GM10847 (cell line): ENCODE results near the gene DAPK2.

Experiments used
- POLR2A ChIP-seq: IDR thresholded peaks from 2 replicates; pipeline ENCODE4 v1.6.1; 2011; ENCODE audit not compliant: insufficient read length; ENCODE audit errors: extremely low read depth

The DAPK2 gene

DNA sequence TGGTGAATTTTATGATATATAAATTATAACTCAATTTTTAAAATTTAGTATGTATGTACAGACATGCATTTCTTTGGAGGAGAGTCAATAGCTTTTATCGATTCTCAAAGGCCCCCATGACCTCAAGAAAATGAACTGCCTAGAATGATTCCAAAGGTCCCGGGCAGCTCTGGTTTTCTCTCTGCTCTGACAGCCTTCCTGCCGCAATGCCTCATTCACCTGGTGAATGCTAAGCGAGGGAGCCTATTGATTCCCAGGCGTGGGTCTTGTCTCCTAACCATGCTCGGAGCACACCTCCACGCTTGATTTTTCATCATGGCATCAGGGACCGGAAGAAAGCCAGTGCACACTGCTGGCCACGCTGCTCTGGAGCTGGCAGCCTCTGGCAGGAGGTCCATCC, 132.9 kb downstream of the DAPK2 start:
- no peak for TF ChIP-seq POLR2A

DNA sequence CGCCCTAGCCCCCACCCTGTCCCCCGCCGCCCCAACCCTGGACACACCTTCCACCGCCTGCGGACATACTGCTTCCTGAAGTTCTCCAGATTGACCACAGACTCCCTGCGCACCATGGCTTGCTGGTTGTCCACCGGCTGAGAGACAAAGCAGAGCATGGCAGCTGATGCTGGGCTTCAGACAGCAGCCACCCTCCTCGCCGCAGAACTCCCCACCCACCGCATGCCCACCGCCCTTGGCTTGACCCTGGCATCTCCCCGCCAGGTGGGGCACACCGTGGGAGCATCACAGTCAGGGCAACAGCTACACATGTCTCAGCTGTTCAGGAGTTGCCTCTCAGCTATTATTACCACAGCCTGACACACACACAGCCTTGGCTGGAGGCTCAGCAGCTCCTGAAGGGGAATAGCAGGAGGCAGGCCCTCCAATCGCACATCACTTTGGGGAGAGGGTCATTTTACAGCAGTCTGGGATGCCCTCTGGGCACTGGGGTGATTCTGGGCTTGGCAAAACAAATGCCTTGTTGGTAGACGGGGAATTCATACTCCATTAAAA, 134.1 kb downstream of the DAPK2 start:
- no peak for TF ChIP-seq POLR2A

DNA sequence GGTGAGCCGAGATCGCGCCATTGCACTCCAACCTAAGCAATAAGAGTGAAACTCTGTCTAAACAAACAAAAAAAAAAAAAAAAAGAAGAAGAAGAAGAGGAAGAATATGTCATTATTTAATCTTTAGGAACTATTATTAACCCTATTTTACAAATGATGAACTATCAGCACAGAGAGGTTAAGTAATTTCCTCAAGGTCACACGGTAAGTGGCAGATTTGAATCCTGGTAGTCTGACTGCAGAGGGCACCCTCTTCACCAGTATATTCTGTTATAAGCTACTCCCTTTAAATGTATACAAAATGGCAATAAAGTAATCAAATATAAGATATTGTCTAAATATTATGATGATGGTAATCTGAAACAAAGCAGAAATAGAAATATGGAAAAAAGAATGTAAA, 135.1 kb downstream of the DAPK2 start:
- TF ChIP-seq POLR2A, result no peak

DNA sequence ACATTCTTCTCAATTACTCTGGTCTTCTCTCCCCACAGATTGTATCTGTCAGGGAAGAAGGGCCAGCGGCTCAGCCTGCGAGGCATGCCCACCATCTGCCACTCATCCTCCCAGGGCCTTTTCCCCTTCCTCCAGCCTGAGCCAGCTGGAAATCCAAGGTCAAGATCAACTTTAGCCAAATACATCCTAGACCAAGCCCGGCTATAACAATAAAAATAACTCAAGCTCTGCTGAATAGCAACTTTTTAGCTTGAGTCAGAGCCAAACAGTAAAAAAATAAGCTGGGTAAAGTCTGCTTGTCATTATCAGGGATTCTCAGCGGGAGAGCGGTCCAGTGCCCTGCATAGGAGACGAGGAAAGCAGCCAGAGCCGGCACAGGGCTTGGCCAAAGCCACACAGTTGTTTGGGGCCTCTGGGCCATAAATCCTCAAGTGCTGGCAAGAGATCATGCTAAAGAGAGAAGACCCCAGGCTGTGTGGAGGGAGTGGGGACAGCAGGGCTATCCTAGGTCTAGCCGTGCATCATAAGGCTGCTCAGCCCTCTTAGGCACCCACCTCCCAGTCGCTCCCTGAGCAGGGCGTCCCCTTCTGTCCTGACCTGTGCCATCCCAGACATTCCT, 136.4 kb downstream of the DAPK2 start:
- TF ChIP-seq POLR2A, result no peak

GRCh38 chr15:63908991-63909390, 137.3 kb downstream of the DAPK2 start:
- TF ChIP-seq POLR2A, result no peak

GRCh38 chr15:63908281-63908680, 138.0 kb downstream of the DAPK2 start:
- TF ChIP-seq POLR2A, result no peak

GRCh38 chr15:63907521-63907920, 138.8 kb downstream of the DAPK2 start:
- TF ChIP-seq POLR2A, result no peak

GRCh38 chr15:63906266-63906584, 140.1 kb downstream of the DAPK2 start:
- no peak for TF ChIP-seq POLR2A

DNA sequence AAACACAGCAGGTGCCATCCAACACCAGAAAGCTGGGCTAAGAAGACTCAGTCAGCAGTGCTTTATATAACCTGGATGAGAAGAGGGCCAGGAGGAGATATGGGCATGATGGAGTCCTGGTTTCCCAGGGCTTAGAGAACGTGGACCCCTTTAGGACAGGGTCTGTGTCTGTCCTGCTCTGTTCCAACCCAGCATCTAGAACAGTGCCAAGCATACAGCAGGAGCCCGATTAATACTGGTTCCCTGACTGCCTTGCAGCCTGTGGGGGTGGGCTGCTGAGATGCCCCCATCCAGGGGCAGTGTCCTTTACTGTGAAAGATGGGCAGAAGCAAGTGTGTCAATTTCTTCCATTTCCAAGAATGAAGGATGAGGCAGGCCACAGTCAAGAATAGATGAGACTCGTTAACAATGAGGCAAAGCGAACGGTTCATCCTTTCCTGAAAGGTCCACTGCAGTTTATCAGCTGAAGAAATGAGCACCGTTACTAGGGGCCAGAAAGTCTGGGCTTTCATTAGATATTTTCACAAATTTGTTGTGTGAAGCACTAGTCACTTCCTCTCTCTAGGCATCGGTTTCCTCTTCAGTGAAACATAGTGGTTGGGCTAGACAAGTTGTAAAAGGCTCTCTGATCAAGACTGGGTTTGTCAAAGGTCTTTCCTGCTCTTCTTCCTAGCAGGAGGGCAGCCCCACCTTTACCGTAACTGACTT, 140.6 kb downstream of the DAPK2 start:
- no peak for TF ChIP-seq POLR2A

GRCh38 chr15:63905131-63905530, 141.2 kb downstream of the DAPK2 start:
- no peak for TF ChIP-seq POLR2A

DNA sequence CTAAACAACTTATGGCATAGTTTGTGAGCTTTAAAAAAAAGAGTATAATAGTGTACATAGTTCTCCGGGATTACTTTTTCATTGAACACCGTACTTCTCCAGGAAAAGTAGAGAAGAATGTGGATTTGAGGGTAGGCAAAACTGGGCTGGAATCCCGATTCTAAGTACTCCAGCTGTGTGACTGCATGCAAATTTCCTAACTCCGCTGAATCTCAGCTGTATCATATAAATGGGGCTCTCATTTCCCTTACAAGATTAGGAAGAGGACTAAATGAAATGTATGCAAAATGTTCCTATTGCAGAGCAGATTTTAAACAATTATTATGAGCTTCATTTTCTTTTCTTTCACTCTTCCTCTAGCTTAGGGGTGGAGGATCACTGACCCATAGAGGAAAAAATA, 142.2 kb downstream of the DAPK2 start:
- TF ChIP-seq POLR2A, result no peak

- no peak for TF ChIP-seq POLR2A
These were observed 143.6 kb downstream of the DAPK2 start for GRCh38 chr15:63902671-63903035.

- no peak for TF ChIP-seq POLR2A
These were observed 144.2 kb downstream of the DAPK2 start for GRCh38 chr15:63901912-63902670.

GRCh38 chr15:63900306-63900705, 146.0 kb downstream of the DAPK2 start:
- TF ChIP-seq POLR2A, result no peak

GRCh38 chr15:63899193-63899592, 147.1 kb downstream of the DAPK2 start:
- no peak for TF ChIP-seq POLR2A

- no peak for TF ChIP-seq POLR2A
These were observed 149.8 kb downstream of the DAPK2 start for GRCh38 chr15:63896336-63897115.

DNA sequence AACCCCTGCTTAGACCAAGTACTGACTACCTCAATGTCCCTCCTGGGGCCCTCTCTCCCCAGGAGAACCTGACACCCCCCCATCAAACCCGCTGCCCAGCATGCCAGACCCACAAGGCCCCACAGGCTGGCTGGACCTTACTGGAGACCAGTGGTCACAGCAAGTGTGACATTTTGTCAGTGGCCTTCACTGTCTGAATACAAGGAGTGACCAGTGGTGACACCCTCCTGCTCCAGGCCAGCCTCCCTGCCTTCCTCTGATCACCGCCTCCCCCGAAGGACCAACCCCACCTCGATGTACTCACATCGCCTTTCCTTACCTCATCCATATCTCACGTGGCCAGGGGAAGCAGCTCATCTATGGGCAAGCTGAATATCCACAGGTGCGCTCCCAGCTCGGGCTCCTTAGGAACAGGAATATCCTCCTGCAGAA, 150.5 kb downstream of the DAPK2 start:
- TF ChIP-seq POLR2A, result no peak
